GM19099 (cell line): Measurements from ENCODE around the gene CHRNE.

ENCODE experiments used
- POLR2A ChIP-seq: IDR thresholded peaks from 3 replicates; pipeline ENCODE4 v1.6.1; 2011; ENCODE audit warnings: low read depth; ENCODE audit not compliant: insufficient read length; ENCODE audit errors: extremely low read depth

CHRNE gene

GRCh38 chr17:4928881-4929280 lies 26.0 kb upstream of the CHRNE start:
- no peak for TF ChIP-seq POLR2A

DNA sequence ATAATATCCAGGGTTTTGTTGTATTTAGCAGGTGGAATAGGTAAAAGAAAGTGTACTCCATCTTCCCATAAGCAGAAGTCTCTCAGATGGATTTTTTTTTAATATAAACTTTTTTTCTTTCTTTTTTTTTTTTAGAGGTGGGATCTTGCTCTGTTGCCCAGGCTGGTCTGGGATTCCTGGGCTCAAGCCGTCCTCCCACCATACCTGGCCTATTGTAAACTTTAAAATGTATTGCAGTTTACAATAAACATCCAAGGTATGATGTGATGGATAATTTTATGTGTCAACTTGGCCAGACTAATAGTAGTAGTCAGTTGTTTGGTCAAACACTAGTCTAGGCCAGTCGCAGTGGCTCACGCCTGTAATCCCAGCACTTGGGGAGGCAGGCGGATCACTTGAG lies 18.4 kb upstream of the CHRNE start:
- no peak for TF ChIP-seq POLR2A

GRCh38 chr17:4920351-4921048 lies 17.6 kb upstream of the CHRNE start:
- TF ChIP-seq POLR2A: no peak

- no peak for TF ChIP-seq POLR2A
These were observed 16.7 kb upstream of the CHRNE start for GRCh38 chr17:4919511-4920047.

GRCh38 chr17:4913994-4914393 lies 11.1 kb upstream of the CHRNE start:
- no peak for TF ChIP-seq POLR2A

DNA sequence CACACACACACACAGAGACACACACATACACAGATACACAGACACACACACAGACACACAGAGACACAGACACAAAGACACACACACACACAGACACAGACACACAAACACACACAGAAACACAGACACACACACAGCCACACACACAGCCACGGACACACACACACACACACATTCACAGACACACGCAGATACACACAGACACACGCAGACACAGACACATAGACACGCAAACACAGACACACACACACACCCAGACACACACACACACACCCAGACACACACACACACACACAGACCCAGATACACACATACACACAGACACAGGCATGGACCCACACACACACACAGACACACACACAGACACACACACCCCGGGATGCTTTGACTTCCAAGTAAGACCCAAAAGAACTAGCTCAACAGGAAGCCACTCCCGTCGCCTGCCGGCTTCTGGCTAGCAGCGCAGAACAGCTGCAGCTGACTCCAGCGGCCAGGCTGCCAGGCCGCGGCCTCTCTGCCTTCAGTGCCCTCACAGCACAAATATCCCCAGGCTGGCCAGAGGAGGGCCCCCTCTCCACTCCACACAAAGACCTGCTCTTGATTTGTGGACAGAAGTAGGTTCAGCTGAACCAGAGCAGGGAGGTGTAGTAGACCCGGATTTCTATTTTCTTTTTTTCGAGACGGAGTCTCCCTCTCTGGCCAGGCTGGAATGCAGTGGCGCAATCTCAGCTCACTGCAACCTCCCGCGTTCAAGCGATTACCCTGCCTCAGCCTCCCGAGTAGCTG lies 6.0 kb upstream of the CHRNE start:
- TF ChIP-seq POLR2A: no peak

GRCh38 chr17:4908301-4908700 lies 5.4 kb upstream of the CHRNE start:
- TF ChIP-seq POLR2A: no peak

DNA sequence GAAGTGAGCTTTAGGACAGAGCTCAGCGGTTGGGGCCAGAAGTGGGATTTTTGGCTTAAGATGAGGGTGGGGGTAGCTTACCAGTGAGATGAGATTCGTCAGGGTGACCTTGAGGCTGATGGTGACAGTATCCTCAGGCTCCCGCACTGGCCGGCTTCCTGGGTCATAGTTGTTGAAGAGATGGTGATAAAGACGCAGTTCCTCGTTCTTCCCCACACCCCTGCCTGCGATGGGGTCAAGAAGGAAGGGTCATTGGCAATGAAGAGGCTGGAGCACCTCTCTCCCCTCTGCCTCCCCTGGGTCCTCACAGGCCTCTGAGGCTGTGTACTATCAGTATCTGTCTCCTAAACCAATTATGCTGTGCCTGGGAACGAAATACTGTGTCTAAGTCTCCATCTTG lies 358 bp downstream of the CHRNE start:
- no peak for TF ChIP-seq POLR2A

GRCh38 chr17:4901648-4902344 lies 1.1 kb downstream of the CHRNE start:
- no peak for TF ChIP-seq POLR2A

GRCh38 chr17:4901108-4901647 lies 1.7 kb downstream of the CHRNE start:
- TF ChIP-seq POLR2A: no peak

- TF ChIP-seq POLR2A: no peak
These were observed 2.4 kb downstream of the CHRNE start for GRCh38 chr17:4900231-4901107.

- TF ChIP-seq POLR2A: no peak
These were observed 3.3 kb downstream of the CHRNE start, which contains the start of gene C17orf107 for GRCh38 chr17:4899341-4900230. C17orf107 (plus strand) TSS chr17:4899536; CDS start chr17:4899763, 227 bp downstream.

DNA sequence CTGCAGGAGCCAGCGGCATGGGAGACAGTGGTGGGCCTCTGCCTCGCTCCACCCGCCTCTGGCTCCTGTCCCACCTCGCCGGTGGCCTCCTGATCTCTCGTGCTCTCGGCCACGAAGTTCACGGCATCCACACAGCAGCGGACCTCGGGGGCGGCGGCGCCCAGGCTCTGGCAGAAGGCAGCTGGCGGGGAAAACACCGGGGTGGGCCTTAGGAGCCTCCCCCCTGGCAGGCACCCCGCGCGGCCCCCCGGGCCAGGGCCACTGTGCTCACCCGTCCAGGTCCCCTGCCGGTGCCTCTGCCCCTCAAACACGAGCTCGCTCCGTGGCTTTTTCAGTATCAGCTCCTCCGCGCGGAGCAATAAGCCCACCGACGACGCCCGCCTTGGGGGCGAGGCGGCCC lies 4.0 kb downstream of the CHRNE start:
- no peak for TF ChIP-seq POLR2A
